Psoas muscle (tissue), 8 donors: ENCODE measurements around the gene ASB13. TPM values are rescaled to one million over a fixed set of nuclear protein-coding genes. Genes with fewer than 3 reads are reported as not detected.
A peak's percentile ranks its signal among the peaks of the same experiment; 100 is the strongest.

Experiments
- ATAC-seq, 4 donors: fragments of 200-7000 bp; cut with Tn5 transposase; one replicate each; pipeline ENCODE4 v1.9.1; 2020; ENCODE audit warnings: moderate library complexity in 3 of 4, mild to moderate bottlenecking in 2 of 4
- DNase-seq, 2 donors: peaks; one replicate each; pipeline ENCODE4 v3.0.0-alpha.2; 2020
- H3K27ac ChIP-seq: fragments of 200-600 bp; one replicate; pipeline ENCODE4 v1.8.0; 2022
- H3K27me3 ChIP-seq, 3 donors: fragments of 200-600 bp in 1 of 3; one replicate each; pipeline versions ENCODE4 v1.6.1 to v1.8.0; 2013 to 2022; ENCODE audit warnings: low read length in 2 of 3, mild to moderate bottlenecking in 2 of 3, moderate library complexity in 1 of 3; ENCODE audit not compliant: insufficient read depth in 3 of 3
- H3K36me3 ChIP-seq, 2 donors: fragments of 200-600 bp in 1 of 2; one replicate each; pipeline versions ENCODE4 v1.6.1 to v1.8.0; 2013 to 2022; ENCODE audit warnings: low read depth in 1 of 2, mild to moderate bottlenecking in 1 of 2, moderate library complexity in 1 of 2; ENCODE audit not compliant: insufficient read depth in 1 of 2
- H3K4me1 ChIP-seq: fragments of 200-600 bp; one replicate; pipeline ENCODE4 v1.8.0; 2022
- H3K4me3 ChIP-seq: fragments of 200-600 bp; one replicate; pipeline ENCODE4 v1.8.0; 2022; ENCODE audit warnings: mild to moderate bottlenecking
- H3K9me3 ChIP-seq: fragments of 200-600 bp; one replicate; pipeline ENCODE4 v1.8.0; 2022
- WGBS, 3 donors: extraction: QIAGEN DNeasy Blood & Tissue Kit; methylation state at CpG; one replicate each; pipeline versions ENCODE4 v1.1.6 to v1.1.7; 2013; 5-methylcytosine and 5-hydroxymethylcytosine counted together
- intact Hi-C, 2 donors: fragments of 100-400 bp; cut with DNase I; formaldehyde crosslinking; loops; one replicate each; pipeline versions ENCODE4 v1.11.0 to v1.14.2; 2022
- polyA plus RNA-seq, 3 donors: library from polyadenylated mRNA; stranded (reverse); fragments of 200-250 nt; gene quantifications; one replicate each; pipeline ENCODE4 v1.2.3, GENCODE V29; 2013
- total RNA-seq, 4 donors: library from RNA; stranded (reverse); fragmentation: NEBNext Ultra II Directional in 2 of 4; extraction: Animal tissue kit (Norgen Biotek cat#: 25700) in 2 of 4; gene quantifications; one replicate each; pipeline versions ENCODE4 v1.2.1 to v1.2.4, GENCODE V29; 2021 to 2023
- TF ChIP-seq, protein P1 (sequence below): fragments of 200-600 bp; IDR thresholded peaks from one replicate; pipeline ENCODE4 v1.8.0; 2022; ENCODE audit warnings: antibody characterized with exemption
- donor health status: healthy with polysubstance abuse.
- donor health status: DM: no; HTN: no; CAD: no; lungs with moderate emphysema.
- donor health status: Bipolar disorder and iron deficiency.
- donor health status: healthy.
- donor health status: DM: yes; HTN: yes; CAD: no.
- donor health status: DM: no; HTN: no; CAD: no.
- donor health status: DM: no; HTN: no; CAD: no.
- donor health status: DM: yes; HTN: yes; CAD: no.

ASB13 gene
- total and polyA plus RNA-seq, 7 donors: 9.8 to 20.8 (median 14.2) TPM

DNA sequence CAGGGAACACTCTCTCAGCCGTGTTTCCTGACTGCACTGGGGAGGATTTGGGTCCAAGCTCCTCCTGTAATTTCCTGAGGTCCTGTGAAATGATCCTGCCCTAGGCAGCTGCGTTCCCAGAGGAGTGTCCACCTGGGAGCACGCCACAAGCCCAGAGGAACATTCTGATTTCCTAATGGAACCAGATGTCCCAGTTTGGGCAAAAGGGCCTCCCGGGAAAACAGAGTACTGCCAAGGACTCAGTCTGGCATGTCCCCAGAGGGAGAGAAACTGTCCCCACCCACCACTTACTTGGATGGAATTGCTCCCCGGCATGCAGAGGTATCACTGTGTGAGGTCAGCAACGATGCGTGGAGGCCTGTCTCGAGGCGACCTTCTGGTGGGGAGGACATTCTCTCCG is 34.5 kb downstream of the ASB13 start:
- peak in 3 of 4 donors; percentile 49 to 64 (median 60) for ATAC-seq
- Histone ChIP-seq H3K36me3 (no peaks in the 10 kb centered on the region), H3K4me3 (no peak overlapping the region), H3K27ac (no peak overlapping the region), H3K27me3 (no peaks in the 10 kb centered on the region), H3K4me1 (peaks cover 3% of the 10 kb centered on the region), H3K9me3 (no peaks in the 10 kb centered on the region)
- intact Hi-C loops: no loop called here
- TF ChIP-seq, protein P1, sequence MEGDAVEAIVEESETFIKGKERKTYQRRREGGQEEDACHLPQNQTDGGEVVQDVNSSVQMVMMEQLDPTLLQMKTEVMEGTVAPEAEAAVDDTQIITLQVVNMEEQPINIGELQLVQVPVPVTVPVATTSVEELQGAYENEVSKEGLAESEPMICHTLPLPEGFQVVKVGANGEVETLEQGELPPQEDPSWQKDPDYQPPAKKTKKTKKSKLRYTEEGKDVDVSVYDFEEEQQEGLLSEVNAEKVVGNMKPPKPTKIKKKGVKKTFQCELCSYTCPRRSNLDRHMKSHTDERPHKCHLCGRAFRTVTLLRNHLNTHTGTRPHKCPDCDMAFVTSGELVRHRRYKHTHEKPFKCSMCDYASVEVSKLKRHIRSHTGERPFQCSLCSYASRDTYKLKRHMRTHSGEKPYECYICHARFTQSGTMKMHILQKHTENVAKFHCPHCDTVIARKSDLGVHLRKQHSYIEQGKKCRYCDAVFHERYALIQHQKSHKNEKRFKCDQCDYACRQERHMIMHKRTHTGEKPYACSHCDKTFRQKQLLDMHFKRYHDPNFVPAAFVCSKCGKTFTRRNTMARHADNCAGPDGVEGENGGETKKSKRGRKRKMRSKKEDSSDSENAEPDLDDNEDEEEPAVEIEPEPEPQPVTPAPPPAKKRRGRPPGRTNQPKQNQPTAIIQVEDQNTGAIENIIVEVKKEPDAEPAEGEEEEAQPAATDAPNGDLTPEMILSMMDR: no peak
- 40 to 58% (median 52%) methylated on average over 10 of the region's 10 CpGs for WGBS, 3 donors
- DNase-seq: peak in 1 of 2 donors; percentile 80

DNA sequence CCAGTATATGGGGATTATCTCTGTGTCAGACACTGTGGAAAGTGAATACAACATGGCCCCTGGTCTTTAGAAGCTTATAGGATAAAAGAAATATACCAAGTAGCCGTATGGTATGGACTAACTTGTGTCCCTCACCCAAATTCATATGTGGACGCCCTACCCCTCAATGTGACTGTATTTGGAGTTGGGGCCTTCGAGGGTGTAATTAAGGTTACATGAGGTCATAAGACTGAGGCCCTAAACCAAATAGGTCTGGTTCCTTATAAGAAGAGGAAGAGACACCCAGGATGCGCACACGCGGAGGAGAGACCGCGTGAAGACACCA is 36.3 kb downstream of the ASB13 start:
- no peaks in the 10 kb centered on the region for H3K36me3 ChIP-seq
- ATAC-seq (no peak), DNase-seq (no peak)
- H3K4me3 ChIP-seq: no peak overlapping the region
- WGBS, 3 donors: 93 to 95% (median 93%) methylated on average over 8 of the region's 8 CpGs
- H3K9me3 ChIP-seq: no peaks in the 10 kb centered on the region
- intact Hi-C loops: no loop called here
- TF ChIP-seq, protein P1: no peak
- H3K27ac ChIP-seq: no peak overlapping the region
- H3K4me1 ChIP-seq: peaks cover 3% of the 10 kb centered on the region
- no peaks in the 10 kb centered on the region for H3K27me3 ChIP-seq

- ATAC-seq (peak; percentile 69 to 75 (median 72)), DNase-seq (peak; percentile 78 to 86)
- Histone ChIP-seq H3K36me3 (no peaks in the 10 kb centered on the region), H3K27me3 (no peaks in the 10 kb centered on the region), H3K4me1 (peaks cover 3% of the 10 kb centered on the region), H3K27ac (no peak overlapping the region), H3K4me3 (no peak overlapping the region), H3K9me3 (no peaks in the 10 kb centered on the region)
- TF ChIP-seq, protein P1: peak; percentile 80
- intact Hi-C loops: no loop called here
- WGBS, 3 donors: 11 to 14% (median 12%) methylated on average over 7 of the region's 7 CpGs
Measured at GRCh38 chr10:5629303-5630111, 36.9 kb downstream of the ASB13 start.

- Histone ChIP-seq H3K36me3 (no peaks in the 10 kb centered on the region), H3K4me3 (peak overlapping the region; percentile 22), H3K27me3 (no peaks in the 10 kb centered on the region), H3K27ac (peak overlapping the region; percentile 17), H3K4me1 (peaks cover 3% of the 10 kb centered on the region), H3K9me3 (no peaks in the 10 kb centered on the region)
- peak in 1 of 4 donors; percentile 7 for ATAC-seq
- intact Hi-C loops: no loop called here
- DNase-seq: no peak
- TF ChIP-seq, protein P1: no peak
- 33 to 53% (median 36%) methylated on average over 15 of the region's 15 CpGs for WGBS, 3 donors
Measured at GRCh38 chr10:5628451-5629302, 37.7 kb downstream of the ASB13 start.
